Astrocyte (in vitro differentiated cells and primary cell): ENCODE measurements around the gene CCT5. TPM values are rescaled to one million over a fixed set of nuclear protein-coding genes. Genes with fewer than 3 reads are reported as not detected.
A peak's percentile ranks its signal among the peaks of the same experiment; 100 is the strongest.

Source experiments
- DNase-seq: peaks from one replicate; pipeline ENCODE4 v3.0.0-alpha.2; 2010; ENCODE audit warnings: low read depth
- FAIRE-seq: peaks from 2 replicates; lab custom pipeline; 2011; peaks lifted over from hg19 to GRCh38; lab: Jason Lieb, UNC
- H2AFZ ChIP-seq: 2 replicates; pipeline ENCODE4 v1.6.0; 2012; ENCODE audit warnings: low read depth, low read length, inconsistent platforms
- H3K27ac ChIP-seq: 2 replicates; pipeline ENCODE4 v1.5.1; 2011; ENCODE audit warnings: low read depth, low read length, inconsistent platforms
- H3K27me3 ChIP-seq: 2 replicates; pipeline ENCODE4 v1.6.0; 2011; ENCODE audit warnings: low read length, inconsistent platforms; ENCODE audit not compliant: insufficient read depth
- H3K36me3 ChIP-seq: 2 replicates; pipeline ENCODE4 v1.5.1; 2011; ENCODE audit warnings: low read length, inconsistent platforms; ENCODE audit not compliant: insufficient read depth
- H3K4me1 ChIP-seq: 2 replicates; pipeline ENCODE4 v1.5.1; 2011; ENCODE audit warnings: low read length, inconsistent platforms; ENCODE audit not compliant: insufficient read depth
- H3K4me2 ChIP-seq: 2 replicates; pipeline ENCODE4 v1.6.0; 2012; ENCODE audit warnings: low read length, inconsistent platforms
- H3K4me3 ChIP-seq: 2 replicates; pipeline ENCODE4 v1.5.1; 2011; ENCODE audit warnings: low read depth, mild to moderate bottlenecking, low read length, inconsistent platforms; ENCODE audit not compliant: insufficient read depth
- H3K79me2 ChIP-seq: 2 replicates; pipeline ENCODE4 v1.6.0; 2012; ENCODE audit warnings: mild to moderate bottlenecking, low read length, inconsistent platforms; ENCODE audit not compliant: insufficient read depth
- H3K9ac ChIP-seq: 2 replicates; pipeline ENCODE4 v1.6.0; 2012; ENCODE audit warnings: mild to moderate bottlenecking, low read length, inconsistent platforms
- H3K9me3 ChIP-seq: 2 replicates; pipeline ENCODE4 v1.5.1; 2012; ENCODE audit warnings: low read depth, mild to moderate bottlenecking, low read length, inconsistent platforms; ENCODE audit not compliant: insufficient read depth
- H4K20me1 ChIP-seq: 2 replicates; pipeline ENCODE4 v1.6.0; 2012; ENCODE audit warnings: low read length, inconsistent platforms; ENCODE audit not compliant: insufficient read depth
- H3K27ac Mint-ChIP-seq: one replicate; pipeline ENCODE4 v1.8.0; 2021; ENCODE audit warnings: mild to moderate bottlenecking, mixed read lengths; ENCODE audit not compliant: unreplicated experiment
- H3K27me3 Mint-ChIP-seq: one replicate; pipeline ENCODE4 v1.8.0; 2021; ENCODE audit warnings: low read depth, mixed read lengths; ENCODE audit not compliant: unreplicated experiment
- H3K36me3 Mint-ChIP-seq: one replicate; pipeline ENCODE4 v1.8.0; 2021; ENCODE audit warnings: low read depth, mixed read lengths; ENCODE audit not compliant: unreplicated experiment
- H3K4me1 Mint-ChIP-seq: one replicate; pipeline ENCODE4 v1.8.0; 2021; ENCODE audit warnings: low read depth, mixed read lengths; ENCODE audit not compliant: unreplicated experiment
- H3K4me3 Mint-ChIP-seq: one replicate; pipeline ENCODE4 v1.8.0; 2021; ENCODE audit warnings: mild to moderate bottlenecking, moderate library complexity, mixed read lengths; ENCODE audit not compliant: unreplicated experiment
- H3K9me3 Mint-ChIP-seq: one replicate; pipeline ENCODE4 v1.8.0; 2021; ENCODE audit warnings: mild to moderate bottlenecking, mixed read lengths; ENCODE audit not compliant: unreplicated experiment
- CTCF ChIP-seq: IDR thresholded peaks from 2 replicates; pipeline ENCODE4 v1.5.1; 2011; ENCODE audit warnings: low read depth, mild to moderate bottlenecking, inconsistent platforms, low read length, moderate library complexity; ENCODE audit not compliant: insufficient read depth
- EZH2 ChIP-seq: IDR thresholded peaks from 2 replicates; pipeline ENCODE4 v1.6.1; 2012; ENCODE audit warnings: mild to moderate bottlenecking, low read length, inconsistent platforms; ENCODE audit not compliant: insufficient read depth
- total RNA-seq: library from RNA; stranded (reverse); gene quantifications from 2 replicates; pipeline ENCODE4 v1.2.1, GENCODE V29; 2021

The CCT5 gene
- total RNA-seq, 1 donor from 2014 or later: 276 TPM

GRCh38 chr5:10233505-10233904, 16.6 kb upstream of the CCT5 start:
- peaks cover 11% of the 10 kb centered on the region for H3K36me3 Mint-ChIP-seq
- peaks cover 17% of the 10 kb centered on the region for H3K4me1 Mint-ChIP-seq
- H3K4me3 Mint-ChIP-seq: no peak overlapping the region
- no peaks in the 10 kb centered on the region for H3K27me3 Mint-ChIP-seq
- H3K27ac Mint-ChIP-seq: peak overlapping the region; percentile 66
- Histone ChIP-seq H3K4me3 (no peak overlapping the region), H3K9ac (peak overlapping the region; percentile 63), H3K27ac (peak overlapping the region; percentile 93), H3K36me3 (no peaks in the 10 kb centered on the region), H3K4me1 (peaks cover 32% of the 10 kb centered on the region), H3K4me2 (peak overlapping the region; percentile 60), H3K27me3 (no peaks in the 10 kb centered on the region), H2AFZ (peak overlapping the region; percentile 11), H3K9me3 (no peaks in the 10 kb centered on the region), H4K20me1 (no peaks in the 10 kb centered on the region), H3K79me2 (peaks cover 5% of the 10 kb centered on the region)
- FAIRE-seq (no peak), DNase-seq (peak; percentile 87)
- TF ChIP-seq CTCF: peak; percentile 33
- TF ChIP-seq EZH2: no peak
- H3K9me3 Mint-ChIP-seq: no peaks in the 10 kb centered on the region

GRCh38 chr5:10235350-10235749, 14.7 kb upstream of the CCT5 start:
- FAIRE-seq (no peak), DNase-seq (peak; percentile 21)
- peak overlapping the region; percentile 17 for H3K4me2 ChIP-seq
- no peaks in the 10 kb centered on the region for H3K27me3 ChIP-seq
- no peaks in the 10 kb centered on the region for H3K36me3 ChIP-seq
- Mint-ChIP-seq H3K27me3 (no peaks in the 10 kb centered on the region), H3K9me3 (no peaks in the 10 kb centered on the region), H3K27ac (no peak overlapping the region), H3K36me3 (peaks cover 11% of the 10 kb centered on the region), H3K4me1 (peaks cover 4% of the 10 kb centered on the region), H3K4me3 (no peak overlapping the region)
- no peak for TF ChIP-seq EZH2
- TF ChIP-seq CTCF: no peak
- H3K4me1 ChIP-seq: peaks cover 20% of the 10 kb centered on the region
- peak overlapping the region; percentile 80 for H3K27ac ChIP-seq
- H3K79me2 ChIP-seq: peaks cover 5% of the 10 kb centered on the region
- H4K20me1 ChIP-seq: no peaks in the 10 kb centered on the region
- H3K9ac ChIP-seq: peak overlapping the region; percentile 17
- H3K9me3 ChIP-seq: no peaks in the 10 kb centered on the region
- H2AFZ ChIP-seq: no peak overlapping the region
- no peak overlapping the region for H3K4me3 ChIP-seq

GRCh38 chr5:10243660-10244240, 6.3 kb upstream of the CCT5 start:
- H3K9me3 Mint-ChIP-seq: no peaks in the 10 kb centered on the region
- no peaks in the 10 kb centered on the region for H3K27me3 Mint-ChIP-seq
- Histone ChIP-seq H3K79me2 (peaks cover 21% of the 10 kb centered on the region), H4K20me1 (no peaks in the 10 kb centered on the region), H3K27me3 (no peaks in the 10 kb centered on the region), H3K4me2 (peak overlapping the region; percentile 36), H3K4me1 (peaks cover 5% of the 10 kb centered on the region), H3K9ac (no peak overlapping the region), H2AFZ (no peak overlapping the region), H3K36me3 (no peaks in the 10 kb centered on the region), H3K9me3 (no peaks in the 10 kb centered on the region), H3K4me3 (no peak overlapping the region), H3K27ac (no peak overlapping the region)
- TF ChIP-seq CTCF: no peak
- TF ChIP-seq EZH2: no peak
- no peak overlapping the region for H3K27ac Mint-ChIP-seq
- peaks cover 2% of the 10 kb centered on the region for H3K36me3 Mint-ChIP-seq
- FAIRE-seq (no peak), DNase-seq (peak; percentile 30)
- H3K4me3 Mint-ChIP-seq: no peak overlapping the region
- peaks cover 6% of the 10 kb centered on the region for H3K4me1 Mint-ChIP-seq
